ENCODE data around the gene WRAP73. TPM values are rescaled to one million over a fixed set of nuclear protein-coding genes. Genes with fewer than 3 reads are reported as not detected.
"Not testable (repeated sequence)": the region's sequence is repeated elsewhere in the genome, so short reads cannot be mapped to it uniquely, and the experiment has no call there.

WRAP73 gene
- total RNA-seq, 2 experiments from 2014 or later, result 26.3 to 28.9 TPM

DNA sequence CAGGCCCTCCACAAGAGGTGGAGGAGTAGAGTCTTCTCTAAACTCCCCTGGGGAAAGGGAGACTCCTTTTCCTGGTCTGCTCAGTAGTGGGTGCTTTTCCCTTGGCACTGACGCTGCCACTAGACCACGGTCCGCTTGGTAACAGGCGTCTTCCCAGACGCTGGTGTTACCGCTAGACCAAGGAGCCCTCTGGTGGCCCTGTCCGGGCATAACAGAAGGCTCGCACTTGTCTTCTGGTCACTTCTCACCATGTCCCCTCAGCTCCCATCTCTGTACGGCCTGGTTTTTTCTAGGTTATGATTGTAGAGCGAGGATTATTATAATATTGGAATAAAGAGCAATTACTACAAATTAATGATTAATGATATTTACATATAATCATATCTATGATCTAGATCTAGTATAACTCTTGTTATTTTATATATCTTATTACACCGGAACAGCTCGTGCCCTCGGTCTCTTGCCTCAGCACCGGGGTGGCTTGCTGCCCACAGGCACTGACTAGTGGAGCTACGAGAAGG is 28.7 kb downstream of the WRAP73 start:
- DNase-seq, result peak; percentile 34
- CTCF ChIA-PET, result interaction anchor here (0.9 to 3.6 kb wide), 7 partner anchors 46 to 168 kb away, joined by 3 to 32 read pairs (median 3); partner anchors contain the start of gene ARHGEF16
- intact Hi-C loops (cut with DNase I, micrococcal nuclease), result loop anchor here in 1 of 2 experiments (10.0 kb wide), 1 partner anchor 1096 kb away; the partner anchor contains the start of gene PANK4
- H3K36me3 Mint-ChIP-seq (ENCODE audit: low read depth); H3K4me3 Mint-ChIP-seq; H3K9me3 Mint-ChIP-seq (ENCODE audit: low read depth); ATAC-seq; POLR2A ChIA-PET; H3K27me3 Mint-ChIP-seq; H3K27ac Mint-ChIP-seq: not testable (repeated sequence)
- H3K4me1 Mint-ChIP-seq, result peaks cover 36% of the 10 kb centered on the region

DNA sequence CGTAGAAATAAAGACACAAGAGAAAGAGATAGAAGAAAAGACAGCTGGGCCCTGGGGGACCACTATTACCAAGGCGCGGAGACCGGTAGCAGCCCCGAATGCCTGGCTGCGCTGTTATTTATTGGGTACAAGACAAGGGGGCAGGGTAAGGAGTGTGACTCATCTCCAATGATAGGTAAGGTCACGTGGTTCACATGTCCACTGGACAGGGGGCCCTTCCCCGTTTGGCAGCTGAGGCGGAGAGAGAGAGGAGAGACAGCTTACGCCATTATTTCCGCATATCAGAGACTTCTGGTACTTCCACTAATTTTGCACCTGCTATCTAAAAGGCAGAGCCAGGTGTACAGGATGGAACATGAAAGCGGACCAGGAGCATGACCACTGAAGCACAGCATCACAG is 29.2 kb downstream of the WRAP73 start:
- no peak for DNase-seq
- no peaks in the 10 kb centered on the region for H3K27me3 Mint-ChIP-seq
- H3K4me1 Mint-ChIP-seq, result peaks cover 33% of the 10 kb centered on the region
- H3K27ac Mint-ChIP-seq, result no peak overlapping the region
- no peak for ATAC-seq
- ChIA-PET CTCF (interaction anchor here (1.0 to 3.6 kb wide), 7 partner anchors 16 to 167 kb away, joined by 3 to 32 read pairs (median 5); partner anchors contain the start of genes ARHGEF16 and WRAP73), POLR2A (no interaction called here)
- no peak overlapping the region for H3K4me3 Mint-ChIP-seq
- no peaks in the 10 kb centered on the region for H3K9me3 Mint-ChIP-seq (ENCODE audit: low read depth)
- intact Hi-C loops (cut with DNase I, micrococcal nuclease), result loop anchor here in 1 of 2 experiments (1.0 to 10.0 kb wide), 2 partner anchors 104 to 1096 kb away; partner anchors contain the start of gene PANK4
- no peaks in the 10 kb centered on the region for H3K36me3 Mint-ChIP-seq (ENCODE audit: low read depth)

DNA sequence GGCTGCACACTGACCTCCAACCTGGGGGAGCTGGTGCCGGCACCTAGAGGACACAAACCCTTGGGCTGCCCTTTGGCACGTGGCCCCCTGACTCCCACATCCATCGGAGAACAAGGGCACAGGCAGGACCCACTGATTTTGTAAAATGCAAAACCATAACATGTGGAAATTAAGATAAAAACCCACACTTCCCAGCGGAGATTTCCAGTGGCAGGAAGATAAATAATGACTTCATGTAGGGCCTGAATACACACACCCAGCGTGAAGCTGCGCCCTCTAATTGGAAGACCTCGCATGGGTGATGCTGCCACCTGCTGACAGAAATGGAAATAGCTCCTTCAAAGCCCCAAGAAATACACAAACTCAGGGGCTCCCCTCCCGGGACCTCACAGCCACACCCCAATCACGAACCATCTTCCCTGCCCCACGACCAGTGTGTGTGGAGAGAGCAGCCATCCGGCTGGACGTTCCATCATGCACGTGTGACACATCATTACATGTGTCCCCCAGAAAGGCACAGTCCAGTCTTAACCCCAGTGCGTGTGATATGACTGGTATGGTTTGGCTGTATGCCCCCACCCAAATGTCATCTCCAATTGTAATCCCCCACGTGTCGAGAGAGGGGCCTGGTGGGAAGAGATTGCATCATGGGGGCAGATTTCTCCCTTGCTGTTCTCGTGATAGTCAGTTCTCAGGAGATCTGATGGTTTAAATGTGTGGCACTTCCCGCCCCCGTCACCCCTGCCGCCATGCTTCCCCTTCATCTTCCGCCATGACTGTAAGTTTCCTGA is 30.8 kb downstream of the WRAP73 start:
- Mint-ChIP-seq H3K27ac (no peak overlapping the region), H3K9me3 (ENCODE audit: low read depth) (no peaks in the 10 kb centered on the region), H3K27me3 (no peaks in the 10 kb centered on the region), H3K4me3 (peak overlapping the region; percentile 22), H3K36me3 (ENCODE audit: low read depth) (no peaks in the 10 kb centered on the region), H3K4me1 (peaks cover 29% of the 10 kb centered on the region)
- ATAC-seq, result peak; percentile 92
- intact Hi-C loops (cut with DNase I, micrococcal nuclease), result loop anchor here (1.0 to 2.0 kb wide), 4 partner anchors 54 to 166 kb away; no protein-coding TSS in a partner anchor
- ChIA-PET CTCF (interaction anchor here (0.6 to 3.6 kb wide), 18 partner anchors 10 to 1484 kb away, joined by 3 to 32 read pairs (median 4); partner anchors contain the start of genes ARHGEF16 and WRAP73), POLR2A (no interaction called here)
- peak; percentile 85 for DNase-seq

DNA sequence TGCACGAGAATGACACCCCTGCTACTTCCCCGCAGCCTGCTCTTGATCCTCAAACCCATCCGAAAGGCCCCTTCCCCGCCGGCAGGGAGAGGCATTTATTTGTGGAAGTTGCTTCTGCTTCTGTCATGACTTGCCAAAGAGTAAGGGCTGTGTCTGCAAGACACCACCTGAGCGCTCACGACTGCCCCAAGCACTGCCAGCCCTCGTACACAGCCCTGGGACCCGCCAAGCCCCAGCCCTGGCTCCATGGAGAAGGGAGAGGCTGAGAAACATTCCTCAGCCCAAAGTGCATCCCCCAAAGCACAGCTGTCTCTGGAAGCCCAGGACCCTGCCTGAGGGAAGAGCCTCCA is 31.4 kb downstream of the WRAP73 start:
- ChIA-PET POLR2A (no interaction called here), CTCF (interaction anchor here (0.6 to 3.6 kb wide), 15 partner anchors 10 to 167 kb away, joined by 3 to 32 read pairs (median 4); partner anchors contain the start of genes ARHGEF16 and WRAP73)
- intact Hi-C loops (cut with DNase I, micrococcal nuclease), result loop anchor here in 1 of 2 experiments (2.0 kb wide), 1 partner anchor 166 kb away; no protein-coding TSS in a partner anchor
- peaks cover 2% of the 10 kb centered on the region for H3K27me3 Mint-ChIP-seq
- no peak for DNase-seq
- H3K36me3 Mint-ChIP-seq (ENCODE audit: low read depth), result no peaks in the 10 kb centered on the region
- ATAC-seq, result no peak
- H3K9me3 Mint-ChIP-seq (ENCODE audit: low read depth), result no peaks in the 10 kb centered on the region
- H3K27ac Mint-ChIP-seq, result no peak overlapping the region
- H3K4me3 Mint-ChIP-seq, result no peak overlapping the region
- H3K4me1 Mint-ChIP-seq, result peaks cover 23% of the 10 kb centered on the region

DNA sequence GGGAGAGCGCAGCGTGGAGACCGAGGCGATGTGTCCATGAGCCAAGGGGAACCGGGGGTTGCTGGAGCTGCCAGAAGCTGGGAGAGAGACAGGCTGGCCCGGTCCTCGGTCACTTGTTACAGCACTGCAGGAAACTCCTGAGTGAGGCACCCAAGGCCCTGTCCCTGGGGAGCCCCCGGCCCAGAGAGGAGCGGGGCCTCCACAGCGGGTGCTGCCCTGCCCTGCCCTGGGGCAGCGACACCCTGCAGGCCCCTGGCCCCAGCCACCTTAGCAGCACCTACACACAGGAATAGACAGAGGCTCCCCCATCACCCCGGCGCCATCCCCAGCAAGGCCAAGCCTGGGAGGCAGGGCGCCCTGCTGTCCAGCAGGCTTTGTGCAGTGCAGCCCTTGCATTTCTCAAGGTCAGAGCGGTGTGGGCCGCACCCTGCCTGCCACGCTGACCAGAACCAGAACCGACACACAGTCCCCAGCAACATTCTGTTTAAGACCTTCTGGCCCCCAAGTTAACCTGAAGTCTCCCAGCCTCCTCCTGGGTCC is 32.0 kb downstream of the WRAP73 start:
- CTCF ChIA-PET, result interaction anchor here (1.0 kb wide), 1 partner anchor 19 kb away, joined by 3 read pairs; no protein-coding TSS in a partner anchor
- no peak overlapping the region for H3K27ac Mint-ChIP-seq
- H3K4me3 Mint-ChIP-seq, result no peak overlapping the region
- no peak for ATAC-seq
- DNase-seq, result no peak
- POLR2A ChIA-PET, result no interaction called here
- H3K4me1 Mint-ChIP-seq, result peaks cover 17% of the 10 kb centered on the region
- intact Hi-C loops (cut with DNase I, micrococcal nuclease), result loop anchor here in 1 of 2 experiments (2.0 kb wide), 1 partner anchor 165 kb away; no protein-coding TSS in a partner anchor
- no peaks in the 10 kb centered on the region for H3K36me3 Mint-ChIP-seq (ENCODE audit: low read depth)
- H3K27me3 Mint-ChIP-seq, result peaks cover 2% of the 10 kb centered on the region
- no peaks in the 10 kb centered on the region for H3K9me3 Mint-ChIP-seq (ENCODE audit: low read depth)

DNA sequence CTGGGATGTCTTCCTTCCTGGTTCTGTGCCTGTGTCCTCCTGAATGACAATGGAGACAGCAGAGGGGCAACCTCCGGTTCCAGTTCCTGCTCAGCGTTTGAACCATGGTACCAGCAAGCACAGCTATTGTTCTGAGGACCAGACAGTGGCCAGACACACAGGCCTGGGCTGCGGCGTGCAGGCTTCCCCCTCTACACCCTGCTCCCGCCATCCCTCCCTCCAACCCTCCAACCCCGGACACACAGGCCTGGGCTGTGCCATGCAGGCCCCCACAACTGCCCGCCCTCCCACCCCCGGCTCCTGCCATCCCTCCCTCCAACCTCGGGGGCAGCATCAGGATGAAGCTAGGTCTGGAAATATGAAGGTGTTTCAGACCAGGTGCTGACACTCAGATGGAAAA is 33.0 kb downstream of the WRAP73 start:
- ChIA-PET POLR2A (no interaction called here), CTCF (no interaction called here)
- no peak overlapping the region for H3K4me3 Mint-ChIP-seq
- intact Hi-C loops (cut with DNase I, micrococcal nuclease), result no loop called here
- no peak for DNase-seq
- peaks cover 6% of the 10 kb centered on the region for H3K27me3 Mint-ChIP-seq
- no peaks in the 10 kb centered on the region for H3K36me3 Mint-ChIP-seq (ENCODE audit: low read depth)
- H3K27ac Mint-ChIP-seq, result no peak overlapping the region
- ATAC-seq, result no peak
- peaks cover 15% of the 10 kb centered on the region for H3K4me1 Mint-ChIP-seq
- no peaks in the 10 kb centered on the region for H3K9me3 Mint-ChIP-seq (ENCODE audit: low read depth)

DNA sequence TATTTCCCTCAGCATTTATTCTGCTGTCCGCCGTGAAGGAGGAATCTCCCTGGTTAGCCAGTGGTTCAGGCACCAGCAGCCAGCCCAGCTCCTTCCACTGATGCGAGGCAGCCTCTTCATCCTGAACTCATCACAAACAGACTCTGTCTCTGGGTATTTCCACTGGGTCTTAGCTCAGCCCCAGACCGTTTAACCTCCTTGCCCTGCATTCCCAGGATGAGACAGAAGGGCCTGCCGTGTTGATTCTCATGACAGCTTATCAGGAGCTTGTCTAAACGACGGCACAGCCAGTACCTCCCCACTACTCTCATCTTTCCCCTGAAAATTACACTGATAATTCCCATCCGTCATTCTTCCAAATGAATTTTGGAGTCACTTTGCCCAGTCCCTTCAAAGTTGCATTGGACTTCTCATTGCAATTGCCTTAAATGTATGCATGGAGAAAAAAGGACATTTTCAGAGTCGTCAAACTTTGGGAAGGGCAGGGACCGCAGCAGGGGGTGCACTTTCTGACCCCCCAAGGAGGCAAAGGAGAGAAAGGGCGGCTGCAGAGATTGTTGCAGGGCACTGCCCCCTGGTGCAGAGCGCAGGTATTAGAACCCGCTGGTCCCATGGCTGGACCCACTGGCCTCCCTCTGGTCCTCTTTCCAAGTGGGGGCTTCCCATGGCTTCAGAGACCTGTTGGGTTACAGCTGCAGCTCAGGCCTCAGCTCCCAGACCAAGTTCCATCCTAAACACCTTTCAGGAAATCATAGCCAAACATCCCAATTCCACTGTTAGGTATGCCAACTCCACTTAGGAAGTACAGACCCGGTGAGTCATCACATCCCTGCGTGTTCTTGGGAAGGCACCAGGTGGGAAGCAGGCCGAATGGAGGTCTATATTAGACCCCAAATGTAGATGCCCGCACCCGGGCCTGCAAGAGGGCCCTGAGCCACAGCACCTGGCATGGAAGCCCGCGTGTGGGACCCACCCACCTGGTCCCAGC is 34.9 kb downstream of the WRAP73 start:
- DNase-seq (peak; percentile 41), ATAC-seq (no peak)
- H3K4me3 Mint-ChIP-seq, result no peak overlapping the region
- peaks cover 12% of the 10 kb centered on the region for H3K27me3 Mint-ChIP-seq
- H3K36me3 Mint-ChIP-seq (ENCODE audit: low read depth), result no peaks in the 10 kb centered on the region
- H3K9me3 Mint-ChIP-seq (ENCODE audit: low read depth), result no peaks in the 10 kb centered on the region
- POLR2A ChIA-PET, result interaction anchor here (0.6 kb wide), 1 partner anchor 1561 kb away, joined by 4 read pairs; no protein-coding TSS in a partner anchor
- H3K4me1 Mint-ChIP-seq, result peaks cover 15% of the 10 kb centered on the region
- intact Hi-C loops (cut with DNase I, micrococcal nuclease), result loop anchor here in 1 of 2 experiments (1.0 kb wide), 1 partner anchor 50 kb away; no protein-coding TSS in a partner anchor
- CTCF ChIA-PET, result interaction anchor here (0.8 to 1.2 kb wide), 7 partner anchors 16 to 127 kb away, joined by 3 to 4 read pairs (median 3); no protein-coding TSS in a partner anchor
- no peak overlapping the region for H3K27ac Mint-ChIP-seq

DNA sequence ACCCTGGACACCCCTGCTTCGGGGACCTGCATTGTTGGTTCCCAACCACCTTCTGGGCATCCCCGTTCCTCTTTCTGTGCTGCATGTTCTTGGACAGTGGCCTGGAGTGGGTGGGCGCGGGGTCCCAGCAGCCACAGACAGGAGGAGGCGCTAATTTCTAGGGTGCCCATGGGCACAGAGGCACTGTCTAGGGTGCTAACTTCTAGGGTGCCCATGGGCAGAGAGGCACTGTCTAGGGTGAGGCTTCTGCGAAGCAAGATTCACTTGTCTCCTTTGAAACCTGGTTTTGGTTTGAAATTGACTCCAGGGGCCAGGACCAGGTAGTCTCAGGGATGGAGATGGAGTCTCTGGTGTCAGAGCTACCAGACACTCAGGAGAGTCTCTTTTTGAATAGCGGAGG is 37.8 kb downstream of the WRAP73 start:
- intact Hi-C loops (cut with DNase I, micrococcal nuclease), result no loop called here
- peaks cover 16% of the 10 kb centered on the region for H3K27me3 Mint-ChIP-seq
- no peaks in the 10 kb centered on the region for H3K9me3 Mint-ChIP-seq (ENCODE audit: low read depth)
- H3K27ac Mint-ChIP-seq, result no peak overlapping the region
- ChIA-PET POLR2A (no interaction called here), CTCF (interaction anchor here (0.6 kb wide), 1 partner anchor 68 kb away, joined by 3 read pairs; no protein-coding TSS in a partner anchor)
- H3K4me3 Mint-ChIP-seq, result no peak overlapping the region
- ATAC-seq, result no peak
- H3K36me3 Mint-ChIP-seq (ENCODE audit: low read depth), result no peaks in the 10 kb centered on the region
- no peak for DNase-seq
- H3K4me1 Mint-ChIP-seq, result peaks cover 5% of the 10 kb centered on the region

DNA sequence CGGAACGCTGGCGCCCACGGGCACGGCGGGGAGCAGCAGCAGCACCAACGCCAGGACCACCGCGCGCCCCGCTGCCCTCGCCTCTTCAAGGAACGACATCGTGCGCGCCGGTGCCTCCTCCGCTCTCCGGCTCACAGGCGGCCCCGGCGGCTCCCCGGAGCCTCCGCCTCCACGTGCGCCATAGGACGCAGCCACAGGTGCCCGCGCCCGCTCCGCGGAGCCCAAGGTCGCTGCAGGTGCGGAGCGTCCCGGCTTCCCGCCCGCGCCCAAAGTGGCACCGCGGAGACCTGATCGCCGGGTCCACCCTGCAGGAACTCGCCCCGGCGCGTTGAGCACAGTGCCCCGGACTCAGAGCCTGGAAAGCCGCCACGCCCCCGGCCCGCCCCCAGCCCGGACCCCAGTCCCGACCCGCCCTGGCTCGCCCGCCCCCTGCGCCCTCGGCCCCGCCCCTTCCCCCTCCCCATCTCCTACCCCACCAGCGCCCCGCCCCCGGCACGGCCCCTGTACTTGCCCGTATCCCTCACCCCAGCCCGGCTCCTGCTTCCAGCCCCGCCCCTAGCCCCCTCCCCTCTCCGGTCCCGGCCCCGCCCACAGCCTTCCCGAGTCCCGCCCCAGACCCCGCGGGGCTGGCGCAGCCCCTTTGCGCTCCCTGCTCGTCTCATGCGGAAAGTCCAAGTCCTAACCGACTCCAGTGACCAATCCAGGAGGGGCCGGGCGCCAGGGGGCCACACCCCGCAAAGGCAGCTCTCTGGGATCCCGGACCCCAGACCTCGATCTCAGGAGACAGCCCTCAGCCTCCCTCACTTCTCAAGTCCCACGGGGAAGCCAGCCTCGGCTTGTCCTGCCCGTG is 38.5 kb downstream of the WRAP73 start, which contains the start of gene MEGF6:
Gene MEGF6, minus strand, starts transcription at position 339 of the 850 bp plus-strand sequence. Its CDS starts 240 bp downstream, at position 99.
- Mint-ChIP-seq H3K27me3 (peaks cover 16% of the 10 kb centered on the region), H3K4me1 (peaks cover 5% of the 10 kb centered on the region), H3K27ac (no peak within 1 kb of the TSS), H3K9me3 (ENCODE audit: low read depth) (no peaks in the 10 kb centered on the region), H3K36me3 (ENCODE audit: low read depth) (no peaks in the 10 kb centered on the region), H3K4me3 (peak within 1 kb of the TSS; percentile 63)
- ATAC-seq (peak; percentile 67), DNase-seq (peak; percentile 72)
- CTCF ChIA-PET, result interaction anchor here (0.6 to 0.7 kb wide), 2 partner anchors 13 to 69 kb away, joined by 3 read pairs; no protein-coding TSS in a partner anchor
- intact Hi-C loops (cut with DNase I, micrococcal nuclease), result loop anchor here in 1 of 2 experiments (1.0 kb wide), 1 partner anchor 13 kb away; no protein-coding TSS in a partner anchor
- POLR2A ChIA-PET, result no interaction called here
